Stimulated activated CD4-positive, alpha-beta T cell treated with anti-CD3 and anti-CD28 coated beads, Interleukin-4, amount 100 ng/mL, for 48 hours (primary cell): Measurements from ENCODE around the gene OTOG.

ENCODE experiments used
- DNase-seq, 2 donors: peaks; one replicate each; pipeline ENCODE4 v3.0.0-alpha.2; 2020; ENCODE audit warnings: low read depth in 2 of 2

OTOG gene

GRCh38 chr11:17547051-17547577 is at the start of gene OTOG:
Gene OTOG (plus strand): TSS chr11:17547259. CDS start chr11:17547373, 114 bp downstream.
- no peak for DNase-seq

- DNase-seq: no peak
Measured at GRCh38 chr11:17498058-17498457, 49.0 kb upstream of the OTOG start.

DNA sequence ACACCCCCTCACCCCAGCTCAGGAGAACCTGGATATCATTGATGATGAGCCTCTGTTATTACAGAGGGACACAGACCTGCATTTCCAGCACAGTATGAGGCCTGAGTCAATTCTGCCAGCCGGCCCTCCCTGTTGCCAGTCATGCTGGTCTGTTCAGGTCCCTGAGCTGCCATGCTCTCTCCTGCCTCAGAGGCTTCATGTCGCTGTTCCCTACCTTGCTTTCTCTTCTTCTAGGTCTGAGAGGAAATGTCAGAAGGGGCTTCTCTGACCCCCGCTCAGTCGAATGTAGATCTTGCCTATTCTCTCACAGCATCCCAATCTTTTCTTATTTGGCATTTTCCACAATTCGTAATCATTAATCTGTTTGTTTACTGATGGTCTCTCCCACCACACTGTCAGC is 48.6 kb upstream of the OTOG start:
- DNase-seq: no peak

DNA sequence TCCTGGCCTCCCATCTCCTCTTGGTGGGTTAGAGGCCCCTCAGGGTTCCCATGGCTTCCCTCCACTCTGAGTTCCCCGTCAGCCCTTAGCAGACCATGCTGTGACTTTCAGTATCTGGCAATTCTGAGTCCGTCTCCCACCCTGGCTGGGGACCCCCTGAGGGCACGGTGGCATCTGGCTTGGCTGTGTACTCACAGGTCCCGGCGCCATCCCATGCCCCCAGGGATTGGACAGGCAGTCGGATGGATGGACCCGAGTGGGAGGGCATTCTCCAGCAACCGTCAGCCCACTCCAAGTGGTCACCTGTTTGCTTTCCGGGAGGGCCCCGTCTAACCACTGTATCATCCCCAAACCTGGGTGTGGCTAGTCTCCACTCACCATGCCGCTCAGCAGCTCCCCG is 46.4 kb upstream of the OTOG start:
- no peak for DNase-seq

GRCh38 chr11:17502630-17503029 is 44.4 kb upstream of the OTOG start:
- DNase-seq: no peak

DNA sequence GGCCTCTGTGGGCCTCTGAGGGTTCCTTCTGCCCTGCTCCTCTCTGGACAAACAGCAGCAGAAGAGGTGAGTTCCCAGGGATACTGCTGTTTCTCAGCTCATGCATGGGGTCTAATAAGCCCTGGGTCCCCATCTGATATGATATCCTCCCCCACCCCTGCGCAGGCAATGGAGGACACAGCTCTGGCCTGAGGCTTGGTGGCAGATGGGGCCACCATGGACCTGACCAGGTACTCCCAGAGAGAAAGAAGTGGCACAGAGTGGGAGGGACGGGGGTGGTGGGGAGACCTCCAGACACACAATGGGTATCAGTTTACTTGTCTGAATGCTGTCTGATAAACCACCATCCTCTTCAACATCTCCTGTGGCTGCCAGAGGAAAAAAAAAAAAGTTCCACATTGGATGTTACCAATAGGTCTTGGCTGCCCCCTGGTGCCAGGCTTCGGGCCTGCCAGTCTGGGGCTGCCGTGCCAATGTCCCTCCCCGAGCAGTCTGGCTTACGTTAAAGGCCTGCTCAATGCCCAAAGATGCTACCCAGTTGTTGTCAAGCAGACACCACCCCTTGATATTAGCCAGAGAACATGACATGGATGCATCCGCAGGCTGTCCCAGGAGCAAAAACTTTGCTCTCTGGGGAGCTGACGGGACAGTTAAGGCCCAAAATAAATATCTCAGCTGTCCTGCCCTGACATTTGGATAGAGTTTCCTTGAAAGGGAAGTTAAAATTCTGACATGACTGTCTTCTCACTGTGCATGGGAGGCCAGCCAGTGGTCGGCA is 42.5 kb upstream of the OTOG start:
- DNase-seq: peak; percentile 72 to 80

DNA sequence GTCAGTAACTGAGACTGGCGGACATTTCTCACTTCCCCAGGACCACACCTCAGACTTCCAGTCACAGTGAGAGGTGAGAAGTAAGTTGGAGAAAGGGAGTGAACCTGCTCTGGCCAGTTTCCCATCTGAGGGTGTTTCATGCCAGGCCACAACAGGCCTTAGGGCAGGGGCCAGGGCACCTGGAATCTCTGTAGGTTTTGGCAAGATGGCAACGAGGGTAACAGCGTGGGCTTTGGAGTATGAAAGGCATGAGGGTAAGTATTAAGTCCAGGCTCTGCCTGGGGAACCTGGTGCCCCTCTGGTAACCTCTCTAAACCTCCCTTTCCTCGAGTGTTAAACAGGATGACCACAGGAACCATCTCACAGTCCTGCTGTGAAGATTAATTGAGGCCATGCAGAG is 41.9 kb upstream of the OTOG start:
- DNase-seq: no peak

- DNase-seq: no peak
Measured at GRCh38 chr11:17506314-17506713, 40.7 kb upstream of the OTOG start.

- no peak for DNase-seq
Measured at GRCh38 chr11:17506942-17507341, 40.1 kb upstream of the OTOG start.

GRCh38 chr11:17507773-17508172 is 39.3 kb upstream of the OTOG start:
- no peak for DNase-seq

DNA sequence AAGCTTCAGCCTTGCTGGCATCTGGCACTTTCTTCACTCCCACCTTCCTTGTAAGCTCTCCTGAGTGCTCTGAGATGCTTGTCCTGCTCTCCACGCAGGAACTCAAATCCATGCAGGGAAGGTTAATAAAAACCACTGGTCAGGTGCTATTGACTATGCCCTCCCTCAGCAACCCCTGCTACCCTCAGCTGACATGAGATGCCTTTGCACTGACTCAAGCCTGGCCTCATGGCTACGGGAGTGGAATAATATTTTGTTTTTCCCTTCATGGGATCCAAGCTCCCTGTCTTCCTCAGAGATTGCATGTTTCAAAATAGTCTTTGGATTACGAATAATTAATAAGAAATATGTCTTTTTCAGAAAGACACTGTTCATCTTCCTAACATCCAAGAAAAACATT is 38.8 kb upstream of the OTOG start:
- no peak for DNase-seq

DNA sequence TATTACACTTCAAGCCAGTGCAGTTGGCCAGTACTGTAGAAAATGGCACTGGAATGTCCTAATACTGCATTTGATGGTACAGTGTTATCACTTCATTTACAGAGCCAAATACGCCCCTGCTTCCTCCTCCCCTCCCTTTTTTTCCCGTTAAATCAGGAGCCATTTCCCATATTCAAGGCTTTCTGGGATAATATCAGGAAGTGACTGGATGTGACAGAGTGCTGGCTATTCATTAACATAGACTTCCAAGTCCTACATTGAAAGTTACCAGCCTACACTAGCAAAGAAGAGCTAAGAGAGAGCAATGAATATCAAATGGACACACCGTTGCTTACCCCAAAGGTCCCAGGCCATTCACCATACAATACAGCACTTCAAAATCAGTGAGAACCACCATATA is 38.3 kb upstream of the OTOG start:
- no peak for DNase-seq

DNA sequence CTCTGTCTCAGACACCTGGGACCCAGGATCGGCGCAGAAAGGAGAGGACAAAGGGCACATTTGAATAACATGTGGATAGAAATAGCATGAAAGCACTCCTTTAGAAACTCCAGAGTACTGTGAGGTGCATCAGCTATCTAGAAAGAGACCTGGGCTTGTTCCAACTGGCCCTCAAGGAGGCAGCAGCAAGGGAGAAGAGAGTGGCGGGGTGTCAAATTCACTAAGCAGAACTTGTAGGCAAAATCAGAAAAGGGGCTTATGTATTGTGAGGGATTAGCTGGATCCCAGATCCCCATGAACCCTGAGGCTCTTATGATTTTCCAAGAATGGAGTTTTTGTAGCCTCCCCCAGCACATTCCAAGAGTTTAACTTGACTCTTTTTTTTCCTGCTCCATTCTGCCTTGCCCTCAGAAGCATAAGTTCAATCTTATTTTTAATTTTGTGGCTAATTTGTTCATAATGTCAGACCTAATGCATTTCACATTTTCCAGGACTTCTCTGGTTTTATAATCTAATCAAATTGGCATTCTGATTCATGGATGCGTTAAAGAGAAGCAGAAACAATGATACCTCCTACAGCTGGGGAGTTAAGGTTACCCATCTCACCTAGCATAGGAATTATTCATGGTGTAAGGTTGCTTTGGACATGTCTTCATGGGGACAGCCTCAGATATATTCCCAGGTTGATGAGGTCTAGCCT is 36.4 kb upstream of the OTOG start:
- DNase-seq: no peak

DNA sequence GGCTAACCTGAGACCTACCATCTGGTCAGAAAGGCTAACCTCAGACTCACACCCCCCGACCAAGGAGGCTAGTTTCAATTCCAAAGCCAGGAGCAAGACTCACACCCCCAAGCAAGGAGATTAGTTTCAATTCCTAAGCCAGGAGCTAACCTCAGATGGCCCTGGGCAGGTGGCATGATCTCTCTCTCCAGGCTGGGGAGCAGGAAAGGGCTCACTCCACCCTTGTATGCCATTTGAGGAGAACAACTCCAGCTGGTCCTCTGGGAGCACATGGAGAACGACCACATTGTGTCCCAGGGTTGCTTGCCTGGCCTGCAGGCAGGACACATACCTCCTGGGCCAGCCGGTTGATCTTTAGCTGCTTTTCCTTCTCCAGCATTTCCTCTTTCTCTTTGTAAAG is 35.5 kb upstream of the OTOG start:
- DNase-seq: no peak

DNA sequence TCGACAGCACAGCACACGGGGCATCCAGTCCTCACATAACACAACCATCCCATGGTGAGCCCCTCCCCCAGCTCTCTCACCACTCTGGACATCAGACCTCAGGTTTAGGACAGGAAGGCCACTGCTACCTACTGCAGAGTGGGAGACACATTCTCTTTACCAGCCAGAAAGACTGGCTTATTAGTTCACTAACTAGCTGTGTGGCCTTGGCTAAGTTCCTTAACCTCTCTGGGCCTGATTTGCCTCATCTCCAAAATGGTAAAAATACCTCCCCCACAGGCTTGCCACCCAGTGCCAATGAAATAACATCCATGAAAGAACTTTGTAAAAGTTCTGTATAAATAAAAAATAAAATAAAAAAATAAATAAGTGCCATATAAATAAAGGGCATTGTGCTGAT is 35.0 kb upstream of the OTOG start:
- no peak for DNase-seq

DNA sequence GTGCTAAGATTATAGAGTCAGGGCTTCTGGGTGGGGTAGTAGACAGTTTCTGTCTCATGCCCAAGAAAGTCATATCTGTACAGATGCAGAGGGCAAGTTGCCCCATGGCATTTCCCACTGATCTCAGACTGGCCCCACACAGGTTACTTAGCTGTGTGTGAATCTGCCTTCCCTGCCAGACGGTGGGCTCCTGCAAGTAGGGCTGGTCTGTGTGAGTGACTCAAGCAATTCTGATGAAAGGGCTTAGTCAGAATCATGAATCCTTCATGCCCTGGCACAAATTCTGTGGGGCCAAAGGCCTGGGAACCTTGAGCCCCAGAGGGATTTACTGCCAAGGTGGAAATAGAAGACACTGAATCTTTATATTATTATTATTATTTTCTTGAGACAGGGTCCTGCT is 33.2 kb upstream of the OTOG start:
- DNase-seq: no peak

DNA sequence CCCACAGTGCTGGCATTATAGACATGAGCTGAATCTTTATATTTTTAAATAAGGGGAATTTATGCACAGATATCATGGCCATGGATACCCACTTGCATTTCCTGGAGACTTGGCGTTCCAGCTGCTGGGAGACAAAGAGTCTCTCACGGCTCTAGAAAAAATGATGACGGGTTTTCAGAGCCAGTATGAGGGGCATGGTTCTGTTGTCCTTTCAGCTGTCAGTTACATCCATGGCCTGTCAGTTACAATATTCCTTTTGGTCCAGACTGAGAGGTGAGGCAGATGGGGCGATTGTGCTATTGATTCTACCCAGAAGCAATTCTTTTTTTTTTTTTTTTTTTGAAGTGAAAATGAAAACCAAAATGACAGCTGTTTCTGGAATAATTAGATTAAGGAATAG is 32.6 kb upstream of the OTOG start:
- DNase-seq: no peak

DNA sequence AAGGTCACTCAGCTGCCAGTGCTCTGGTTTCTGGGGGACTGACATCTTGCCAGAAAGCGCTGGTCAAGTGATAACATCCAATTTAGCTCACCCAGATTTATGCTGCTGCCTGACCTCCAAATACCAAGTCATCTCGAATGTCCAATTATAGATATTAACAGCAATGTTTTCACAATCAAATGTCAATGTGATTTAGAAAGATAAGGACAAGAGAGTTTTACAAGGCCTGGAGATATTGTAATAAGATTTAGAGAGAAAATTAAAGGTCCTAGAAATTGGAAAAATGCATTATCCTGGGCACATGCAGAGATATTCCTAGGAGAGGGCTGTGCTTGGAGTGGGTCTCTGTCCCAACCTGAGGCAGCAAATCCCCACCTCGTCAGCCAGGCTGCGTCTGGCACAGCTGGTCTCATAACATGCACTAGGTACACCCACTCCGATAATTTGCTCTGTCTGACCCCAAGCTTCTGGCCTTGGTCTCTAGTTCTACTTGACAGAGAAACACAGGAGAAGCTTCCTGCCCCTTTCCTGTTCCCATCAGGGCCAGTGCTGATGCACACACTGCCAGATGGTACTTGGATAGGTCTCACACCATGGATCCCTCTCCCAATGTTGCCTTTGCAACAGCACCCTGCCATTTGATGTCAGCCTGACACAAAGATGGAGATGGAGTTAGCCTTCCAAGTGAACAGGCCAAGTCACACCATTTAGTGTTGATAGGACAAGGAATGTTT is 31.4 kb upstream of the OTOG start:
- no peak for DNase-seq

GRCh38 chr11:17516551-17517150 is 30.4 kb upstream of the OTOG start:
- DNase-seq: no peak

- no peak for DNase-seq
Measured at GRCh38 chr11:17517186-17517585, 29.9 kb upstream of the OTOG start.

- DNase-seq: no peak
Measured at GRCh38 chr11:17518366-17518765, 28.7 kb upstream of the OTOG start.
